H1 (cell line): ENCODE measurements around the gene BAAT.

Source experiments
- CREB1 ChIP-seq: IDR thresholded peaks from 2 replicates; pipeline ENCODE4 v1.6.1; 2012; ENCODE audit warnings: inconsistent platforms
- EZH2 ChIP-seq: fragments of 200-600 bp; sonication (generic); IDR thresholded peaks from 2 replicates; pipeline ENCODE4 v1.7.1; 2012; ENCODE audit warnings: low read depth, mild to moderate bottlenecking, moderate library complexity, low read length, inconsistent platforms; ENCODE audit not compliant: severe bottlenecking
- KDM5A ChIP-seq: fragments of 200-600 bp; IDR thresholded peaks from 2 replicates; pipeline ENCODE4 v1.7.1; 2012; ENCODE audit warnings: mild to moderate bottlenecking, low read length, inconsistent platforms, mixed read lengths
- PHF8 ChIP-seq: fragments of 200-600 bp; sonication (generic); conservative IDR thresholded peaks from 2 replicates; pipeline ENCODE4 v1.7.1; 2012; ENCODE audit warnings: low read depth, mild to moderate bottlenecking, inconsistent platforms, low read length, moderate library complexity
- POLR2A ChIP-seq, 2 experiments: IDR thresholded peaks; 1 replicate in 1 of 2; 2 replicates in 1 of 2; pipeline ENCODE4 v1.6.1; 2011; ENCODE audit warnings: low read depth in 2 of 2, low read length in 2 of 2, mild to moderate bottlenecking in 2 of 2; ENCODE audit errors: control extremely low read depth in 1 of 2
- POLR2AphosphoS5 ChIP-seq: IDR thresholded peaks from 2 replicates; pipeline ENCODE4 v1.6.1; 2011; ENCODE audit warnings: low read depth, low read length
- RAD21 ChIP-seq, 2 experiments: IDR thresholded peaks in 1 of 2; conservative IDR thresholded peaks in 1 of 2; 2 replicates each; pipeline ENCODE4 v1.6.1; 2011; ENCODE audit warnings: low read depth in 2 of 2, low read length in 2 of 2, improper control_type of control experiment in 1 of 2, inconsistent platforms in 1 of 2, mild to moderate bottlenecking in 1 of 2, moderate library complexity in 1 of 2
- RFX5 ChIP-seq: IDR thresholded peaks from 2 replicates; pipeline ENCODE4 v1.6.1; 2011; ENCODE audit warnings: low read depth, low read length, improper control_type of control experiment, borderline replicate concordance
- SIX5 ChIP-seq: IDR thresholded peaks from 2 replicates; pipeline ENCODE4 v1.6.1; 2011; ENCODE audit warnings: mild to moderate bottlenecking, low read depth, low read length
- SRF ChIP-seq: IDR thresholded peaks from 2 replicates; pipeline ENCODE4 v1.6.1; 2011; ENCODE audit warnings: mild to moderate bottlenecking, low read depth, low read length, moderate library complexity
- YY1 ChIP-seq: IDR thresholded peaks from 2 replicates; pipeline ENCODE4 v1.6.1; 2011; ENCODE audit warnings: low read depth, mild to moderate bottlenecking, low read length
- TF ChIP-seq, protein P1 (sequence below), 3 experiments: IDR thresholded peaks; 1 replicate in 2 of 3; 2 replicates in 1 of 3; pipeline versions ENCODE4 v1.5.1 to v1.6.1; 2011; ENCODE audit warnings: low read length in 3 of 3, mild to moderate bottlenecking in 3 of 3, inconsistent platforms in 2 of 3, low read depth in 1 of 3, moderate library complexity in 1 of 3; ENCODE audit not compliant: insufficient read depth in 1 of 3; ENCODE audit errors: control extremely low read depth in 1 of 3

- TF ChIP-seq, protein P1, sequence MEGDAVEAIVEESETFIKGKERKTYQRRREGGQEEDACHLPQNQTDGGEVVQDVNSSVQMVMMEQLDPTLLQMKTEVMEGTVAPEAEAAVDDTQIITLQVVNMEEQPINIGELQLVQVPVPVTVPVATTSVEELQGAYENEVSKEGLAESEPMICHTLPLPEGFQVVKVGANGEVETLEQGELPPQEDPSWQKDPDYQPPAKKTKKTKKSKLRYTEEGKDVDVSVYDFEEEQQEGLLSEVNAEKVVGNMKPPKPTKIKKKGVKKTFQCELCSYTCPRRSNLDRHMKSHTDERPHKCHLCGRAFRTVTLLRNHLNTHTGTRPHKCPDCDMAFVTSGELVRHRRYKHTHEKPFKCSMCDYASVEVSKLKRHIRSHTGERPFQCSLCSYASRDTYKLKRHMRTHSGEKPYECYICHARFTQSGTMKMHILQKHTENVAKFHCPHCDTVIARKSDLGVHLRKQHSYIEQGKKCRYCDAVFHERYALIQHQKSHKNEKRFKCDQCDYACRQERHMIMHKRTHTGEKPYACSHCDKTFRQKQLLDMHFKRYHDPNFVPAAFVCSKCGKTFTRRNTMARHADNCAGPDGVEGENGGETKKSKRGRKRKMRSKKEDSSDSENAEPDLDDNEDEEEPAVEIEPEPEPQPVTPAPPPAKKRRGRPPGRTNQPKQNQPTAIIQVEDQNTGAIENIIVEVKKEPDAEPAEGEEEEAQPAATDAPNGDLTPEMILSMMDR (IDR thresholded peaks at IDR 0.05; ENCODE audit: control extremely low read depth in 1 of 3, insufficient read depth in 1 of 3, low read depth in 1 of 3, low read length in 3 of 3), result no peak
- TF ChIP-seq SIX5 (no peak), CREB1 (no peak), YY1 (no peak), RAD21 (IDR thresholded peaks at IDR 0.05 in 1 of 2, conservative IDR thresholded peaks at IDR 0.05 in 1 of 2; ENCODE audit: low read depth in 2 of 2, low read length in 2 of 2) (no peak), POLR2AphosphoS5 (no peak), RFX5 (no peak), EZH2 (no peak), KDM5A (no peak), POLR2A (IDR thresholded peaks at IDR 0.05; ENCODE audit: control extremely low read depth in 1 of 2, low read depth in 2 of 2, low read length in 2 of 2) (no peak), PHF8 (no peak), SRF (no peak)
These were observed 9.9 kb upstream of the BAAT start for GRCh38 chr9:101394687-101395086.
